SK-N-SH (cell line): ENCODE results near the gene SLC31A1. TPM values are rescaled to one million over a fixed set of nuclear protein-coding genes. Genes with fewer than 3 reads are reported as not detected.
"Not testable (repeated sequence)": the region's sequence is repeated elsewhere in the genome, so short reads cannot be mapped to it uniquely, and the experiment has no call there.

ENCODE experiments used
- CTCF ChIA-PET: fragments of 300-600, 350-600 bp; formaldehyde crosslinking; extraction: SDS; loops from one replicate; lab custom pipeline; 2021; lab: Yijun Ruan, JAX
- POLR2A ChIA-PET: fragments of 350-600 bp; sonication (Branson Sonifier 250); formaldehyde crosslinking; extraction: SDS; loops from one replicate; lab custom pipeline; 2020; ENCODE audit warnings: antibody characterized with exemption, inconsistent platforms; lab: Yijun Ruan, JAX
- DNase-seq: peaks from one replicate; pipeline ENCODE4 v3.0.0; 2012
- H2AFZ ChIP-seq: fragments of 200-600 bp; sonication (generic); 2 replicates; pipeline ENCODE4 v1.8.1; 2016; ENCODE audit warnings: antibody characterized with exemption, mild to moderate bottlenecking, low read depth
- H3F3A ChIP-seq: fragments of 200-600 bp; sonication (generic); replicated peaks from 2 replicates; pipeline ENCODE3; 2016; ENCODE audit warnings: antibody characterized with exemption, mild to moderate bottlenecking; ENCODE audit not compliant: insufficient read depth
- H3K27ac ChIP-seq, 2 experiments: fragments of 200-500 bp in 1 of 2; fragments of 200-600 bp in 1 of 2; sonication (Bioruptor generic) in 1 of 2; sonication (generic), shearing (Covaris generic) in 1 of 2; 2 replicates each; pipeline versions ENCODE4 v1.5.1 to v1.6.1; 2014 to 2016; ENCODE audit warnings: low read depth in 2 of 2, inconsistent platforms in 1 of 2, low read length in 1 of 2, mild to moderate bottlenecking in 1 of 2, mixed read lengths in 1 of 2
- H3K27me3 ChIP-seq: fragments of 200-600 bp; sonication (generic), shearing (Covaris generic); 2 replicates; pipeline ENCODE4 v1.6.1; 2016; ENCODE audit warnings: mixed run types; ENCODE audit not compliant: insufficient read depth
- H3K36me3 ChIP-seq, 2 experiments: fragments of 200-500 bp in 1 of 2; fragments of 200-600 bp in 1 of 2; sonication (Bioruptor generic) in 1 of 2; sonication (generic) in 1 of 2; replicated peaks in 1 of 2; 2 replicates each; pipeline versions ENCODE3 to v1.5.1; 2014 to 2016; ENCODE audit warnings: low read length in 1 of 2, mild to moderate bottlenecking in 1 of 2; ENCODE audit not compliant: insufficient read depth in 2 of 2, control insufficient read depth in 1 of 2
- H3K4me1 ChIP-seq, 2 experiments: fragments of 200-500 bp in 1 of 2; fragments of 200-600 bp in 1 of 2; sonication (Bioruptor generic) in 1 of 2; sonication (generic), shearing (Covaris generic) in 1 of 2; 2 replicates each; pipeline versions ENCODE4 v1.5.1 to v1.6.1; 2014 to 2016; ENCODE audit warnings: low read depth in 1 of 2, low read length in 1 of 2, mixed run types in 1 of 2; ENCODE audit not compliant: insufficient read depth in 2 of 2, control insufficient read depth in 1 of 2
- H3K4me2 ChIP-seq: fragments of 200-600 bp; sonication (generic), shearing (Covaris generic); 2 replicates; pipeline ENCODE4 v1.6.1; 2017; ENCODE audit warnings: mixed run types
- H3K4me3 ChIP-seq, 2 experiments: fragments of 200-500 bp in 1 of 2; fragments of 200-600 bp in 1 of 2; sonication (Bioruptor generic) in 1 of 2; sonication (generic), shearing (Covaris generic) in 1 of 2; 2 replicates each; pipeline versions ENCODE4 v1.5.1 to v1.8.1; 2014 to 2016; ENCODE audit warnings: low read depth in 2 of 2, inconsistent platforms in 1 of 2, low read length in 1 of 2, mild to moderate bottlenecking in 1 of 2, mixed read lengths in 1 of 2, moderate library complexity in 1 of 2
- H3K79me2 ChIP-seq: fragments of 200-600 bp; sonication (generic); 2 replicates; pipeline ENCODE4 v1.8.1; 2017; ENCODE audit warnings: mild to moderate bottlenecking; ENCODE audit not compliant: insufficient read depth
- H3K9ac ChIP-seq: fragments of 200-600 bp; sonication (generic); 2 replicates; pipeline ENCODE4 v1.6.1; 2017; ENCODE audit warnings: mixed run types
- H3K9me2 ChIP-seq: fragments of 200-600 bp; sonication (generic); 2 replicates; pipeline ENCODE4 v1.6.1; 2017; ENCODE audit warnings: mixed run types
- H3K9me3 ChIP-seq: fragments of 200-600 bp; sonication (generic); 2 replicates; pipeline ENCODE4 v1.6.1; 2017; ENCODE audit warnings: mixed run types, mild to moderate bottlenecking, moderate library complexity
- H4K20me1 ChIP-seq: fragments of 200-600 bp; sonication (generic); 2 replicates; pipeline ENCODE4 v1.6.1; 2017; ENCODE audit warnings: mild to moderate bottlenecking, mixed run types; ENCODE audit not compliant: insufficient read depth
- CHD2 ChIP-seq: fragments of 150-350 bp; IDR thresholded peaks from 2 replicates; pipeline ENCODE4 v1.6.1; 2018; ENCODE audit warnings: low read length; ENCODE audit not compliant: partially characterized antibody
- ELF1 ChIP-seq: IDR thresholded peaks from 2 replicates; pipeline ENCODE4 v1.4.0; 2012
- EZH2phosphoT487 ChIP-seq: fragments of 200-600 bp; sonication (generic); IDR thresholded peaks from 2 replicates; pipeline ENCODE4 v1.6.1; 2017; ENCODE audit warnings: low read depth, mixed run types, mild to moderate bottlenecking, antibody characterized with exemption, moderate library complexity, borderline replicate concordance
- FOSL2 ChIP-seq: IDR thresholded peaks from 2 replicates; pipeline ENCODE4 v1.4.0; 2012; ENCODE audit warnings: low read depth, mild to moderate bottlenecking, moderate library complexity, borderline replicate concordance
- GABPA ChIP-seq: IDR thresholded peaks from 2 replicates; pipeline ENCODE4 v1.4.0; 2012; ENCODE audit warnings: low read depth, mild to moderate bottlenecking
- JUND ChIP-seq: IDR thresholded peaks from 2 replicates; pipeline ENCODE4 v1.4.0; 2012
- MAX ChIP-seq: IDR thresholded peaks from 2 replicates; pipeline ENCODE4 v1.4.0; 2012; ENCODE audit warnings: low read depth
- MEF2A ChIP-seq: IDR thresholded peaks from 2 replicates; pipeline ENCODE4 v1.4.0; 2012; ENCODE audit warnings: low read depth, borderline replicate concordance
- NFIC ChIP-seq: IDR thresholded peaks from 2 replicates; pipeline ENCODE4 v1.4.0; 2012; ENCODE audit warnings: borderline replicate concordance
- POLR2AphosphoS5 ChIP-seq: IDR thresholded peaks from 2 replicates; pipeline ENCODE4 v1.6.1; 2012; ENCODE audit warnings: low read depth, low read length
- RAD21 ChIP-seq: IDR thresholded peaks from 2 replicates; pipeline ENCODE4 v1.6.1; 2012; ENCODE audit warnings: mild to moderate bottlenecking, low read length
- REST ChIP-seq: IDR thresholded peaks from 2 replicates; pipeline ENCODE4 v1.6.1; 2012; ENCODE audit warnings: mild to moderate bottlenecking, low read depth, low read length, moderate library complexity
- RXRA ChIP-seq: IDR thresholded peaks from 2 replicates; pipeline ENCODE4 v1.4.0; 2012; ENCODE audit warnings: low read depth, mild to moderate bottlenecking, borderline replicate concordance
- SIN3A ChIP-seq: IDR thresholded peaks from 2 replicates; pipeline ENCODE4 v1.6.1; 2012; ENCODE audit warnings: low read depth, mild to moderate bottlenecking, low read length, moderate library complexity, borderline replicate concordance
- SMC3 ChIP-seq: IDR thresholded peaks from 2 replicates; pipeline ENCODE4 v1.6.1; 2012; ENCODE audit warnings: low read depth, low read length, improper control_type of control experiment
- TCF12 ChIP-seq: IDR thresholded peaks from 2 replicates; pipeline ENCODE4 v1.4.0; 2012
- TEAD4 ChIP-seq: IDR thresholded peaks from 2 replicates; pipeline ENCODE4 v1.4.0; 2012; ENCODE audit warnings: mild to moderate bottlenecking, borderline replicate concordance; ENCODE audit not compliant: insufficient read depth
- WGBS: methylation state at CpG from one replicate; pipeline ENCODE4 v1.1.6; 2017; ENCODE audit warnings: low lambda C conversion rate; 5-methylcytosine and 5-hydroxymethylcytosine counted together
- polyA plus RNA-seq, 3 experiments: library from polyadenylated mRNA; depleted of rRNA; stranded (reverse); fragments of >200 nt; gene quantifications; 2 replicates each; pipeline ENCODE4 v1.2.3, GENCODE V29; 2012
- TF ChIP-seq, protein P1 (sequence below): fragments of 150-350 bp; IDR thresholded peaks from 2 replicates; pipeline ENCODE4 v1.6.1; 2016; ENCODE audit warnings: mild to moderate bottlenecking, low read depth, low read length
- TF ChIP-seq, protein P2 (sequence below): IDR thresholded peaks from 2 replicates; pipeline ENCODE4 v1.4.0; 2012; ENCODE audit warnings: low read depth, borderline replicate concordance

The SLC31A1 gene
- polyA plus RNA-seq, 1 of the 3 experiments (the other 2 are of a cell fraction), result 7.7 TPM

GRCh38 chr9:113231701-113232100 lies 10.4 kb downstream of the SLC31A1 start:
- Histone ChIP-seq H3K4me1 (no peaks in the 10 kb centered on the region; a peak in 2 of 4 replicates), H2AFZ (no peak overlapping the region), H3K9me3 (no peaks in the 10 kb centered on the region), H3K9me2 (no peaks in the 10 kb centered on the region), H4K20me1 (no peaks in the 10 kb centered on the region), H3K27ac (no peak overlapping the region), H3F3A (no peaks in the 10 kb centered on the region), H3K27me3 (no peaks in the 10 kb centered on the region), H3K4me2 (no peak overlapping the region), H3K9ac (no peak overlapping the region), H3K36me3 (no peaks in the 10 kb centered on the region), H3K79me2 (peaks cover 17% of the 10 kb centered on the region), H3K4me3 (no peak overlapping the region)
- 94% methylated on average over 2 of the region's 2 CpGs for WGBS
- DNase-seq, result no peak
- no peak for TF ChIP-seq SIN3A
- TF ChIP-seq, protein P1, sequence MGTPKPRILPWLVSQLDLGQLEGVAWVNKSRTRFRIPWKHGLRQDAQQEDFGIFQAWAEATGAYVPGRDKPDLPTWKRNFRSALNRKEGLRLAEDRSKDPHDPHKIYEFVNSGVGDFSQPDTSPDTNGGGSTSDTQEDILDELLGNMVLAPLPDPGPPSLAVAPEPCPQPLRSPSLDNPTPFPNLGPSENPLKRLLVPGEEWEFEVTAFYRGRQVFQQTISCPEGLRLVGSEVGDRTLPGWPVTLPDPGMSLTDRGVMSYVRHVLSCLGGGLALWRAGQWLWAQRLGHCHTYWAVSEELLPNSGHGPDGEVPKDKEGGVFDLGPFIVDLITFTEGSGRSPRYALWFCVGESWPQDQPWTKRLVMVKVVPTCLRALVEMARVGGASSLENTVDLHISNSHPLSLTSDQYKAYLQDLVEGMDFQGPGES, result no peak
- no peak for TF ChIP-seq GABPA
- no peak for TF ChIP-seq POLR2AphosphoS5
- TF ChIP-seq JUND, result no peak
- no peak for TF ChIP-seq SMC3
- no peak for TF ChIP-seq MAX
- no peak for TF ChIP-seq TCF12
- TF ChIP-seq REST, result no peak
- no peak for TF ChIP-seq FOSL2
- no peak for TF ChIP-seq RAD21
- TF ChIP-seq TEAD4, result no peak
- TF ChIP-seq EZH2phosphoT487, result no peak
- no peak for TF ChIP-seq RXRA
- TF ChIP-seq, protein P2, sequence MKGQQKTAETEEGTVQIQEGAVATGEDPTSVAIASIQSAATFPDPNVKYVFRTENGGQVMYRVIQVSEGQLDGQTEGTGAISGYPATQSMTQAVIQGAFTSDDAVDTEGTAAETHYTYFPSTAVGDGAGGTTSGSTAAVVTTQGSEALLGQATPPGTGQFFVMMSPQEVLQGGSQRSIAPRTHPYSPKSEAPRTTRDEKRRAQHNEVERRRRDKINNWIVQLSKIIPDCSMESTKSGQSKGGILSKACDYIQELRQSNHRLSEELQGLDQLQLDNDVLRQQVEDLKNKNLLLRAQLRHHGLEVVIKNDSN, result no peak
- no peak for TF ChIP-seq MEF2A
- no peak for TF ChIP-seq NFIC
- no peak for TF ChIP-seq CHD2
- no peak for TF ChIP-seq ELF1
- CTCF ChIA-PET, result interaction anchor here (1.8 kb wide), 1 partner anchor 9 kb away, joined by 5 read pairs; no protein-coding TSS in a partner anchor
- POLR2A ChIA-PET, result no interaction called here

GRCh38 chr9:113235701-113236255 lies 14.4 kb downstream of the SLC31A1 start:
- POLR2A ChIA-PET, H3K36me3 ChIP-seq, H3K27ac ChIP-seq, H4K20me1 ChIP-seq, DNase-seq, H3K9ac ChIP-seq, H3K4me1 ChIP-seq, H3K4me2 ChIP-seq, H3K4me3 ChIP-seq, H2AFZ ChIP-seq, H3F3A ChIP-seq, H3K9me2 ChIP-seq, H3K9me3 ChIP-seq, H3K27me3 ChIP-seq: not testable (repeated sequence)
- peaks cover 10% of the 10 kb centered on the region; the same call in 1 of the 2 replicates for H3K79me2 ChIP-seq
- 87% methylated on average over 10 of the region's 10 CpGs for WGBS
- CTCF ChIA-PET, result interaction anchor here (1.0 kb wide), 1 partner anchor 11 kb away, joined by 3 read pairs; no protein-coding TSS in a partner anchor
